ES-I3 (cell line): ENCODE measurements around the gene OR6N1.

ENCODE experiments used
- H3K36me3 ChIP-seq: 2 replicates; pipeline ENCODE4 v1.6.1; 2013; ENCODE audit warnings: mild to moderate bottlenecking, low read length, control low read depth, moderate library complexity; ENCODE audit not compliant: insufficient read depth
- H3K4me1 ChIP-seq: 2 replicates; pipeline ENCODE4 v1.6.1; 2013; ENCODE audit warnings: mild to moderate bottlenecking, control low read depth, low read length; ENCODE audit not compliant: insufficient read depth
- H3K9ac ChIP-seq: 2 replicates; pipeline ENCODE4 v1.6.1; 2013; ENCODE audit warnings: low read depth, mild to moderate bottlenecking, low read length, moderate library complexity
- H3K9me3 ChIP-seq: 2 replicates; pipeline ENCODE4 v1.6.1; 2013; ENCODE audit warnings: mild to moderate bottlenecking, low read length, moderate library complexity; ENCODE audit not compliant: control insufficient read depth, insufficient read depth

Gene OR6N1

DNA sequence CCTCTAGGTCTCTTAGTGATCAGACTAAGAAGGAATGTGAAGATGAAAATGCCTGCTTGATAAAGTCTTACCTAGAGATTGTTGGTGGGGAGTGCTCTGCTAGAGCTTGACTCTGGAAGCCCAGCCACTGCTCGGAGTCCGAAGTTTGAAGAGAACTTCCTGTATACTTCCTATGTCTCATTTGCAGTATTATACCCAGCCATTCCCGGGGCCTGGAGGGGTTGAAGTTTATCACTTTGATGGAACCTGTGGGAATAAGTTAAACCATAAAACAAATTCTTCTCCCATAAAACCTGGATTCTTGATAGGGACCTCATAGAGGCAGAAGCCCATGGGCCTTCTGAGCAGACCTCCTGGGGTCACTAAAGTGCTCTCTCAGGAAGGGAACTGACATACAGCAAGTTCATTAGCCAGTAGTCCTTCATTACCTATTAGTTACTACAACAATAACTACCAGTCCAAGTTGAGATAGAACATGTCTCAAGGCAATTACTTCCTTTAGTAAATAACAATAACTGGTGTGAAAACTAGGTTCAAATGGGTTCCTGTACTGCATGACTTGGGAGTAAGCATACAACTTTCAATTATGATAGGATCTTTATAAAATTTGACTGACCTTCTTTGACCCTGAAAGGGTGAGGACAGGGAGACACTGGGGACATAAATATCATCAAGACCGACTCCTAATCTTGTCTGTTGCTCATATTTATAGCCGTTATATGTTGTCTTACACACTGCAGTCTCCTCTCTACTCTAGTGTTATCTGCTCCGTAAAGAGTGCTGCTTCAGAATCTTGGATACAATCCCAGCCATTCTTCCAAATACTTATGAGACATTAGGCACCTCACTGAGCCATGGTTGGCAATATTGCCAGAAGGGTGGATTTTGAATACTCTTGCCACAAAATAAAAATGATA is at the start of gene OR6N1:
TSS of gene OR6N1 (minus strand) at position 246 of the 917 bp plus-strand sequence. CDS start 5,513 bp downstream, outside the sequence.
- H3K9me3 ChIP-seq: no peaks in the 10 kb centered on the region
- H3K36me3 ChIP-seq: no peaks in the 10 kb centered on the region
- H3K4me1 ChIP-seq: no peaks in the 10 kb centered on the region

DNA sequence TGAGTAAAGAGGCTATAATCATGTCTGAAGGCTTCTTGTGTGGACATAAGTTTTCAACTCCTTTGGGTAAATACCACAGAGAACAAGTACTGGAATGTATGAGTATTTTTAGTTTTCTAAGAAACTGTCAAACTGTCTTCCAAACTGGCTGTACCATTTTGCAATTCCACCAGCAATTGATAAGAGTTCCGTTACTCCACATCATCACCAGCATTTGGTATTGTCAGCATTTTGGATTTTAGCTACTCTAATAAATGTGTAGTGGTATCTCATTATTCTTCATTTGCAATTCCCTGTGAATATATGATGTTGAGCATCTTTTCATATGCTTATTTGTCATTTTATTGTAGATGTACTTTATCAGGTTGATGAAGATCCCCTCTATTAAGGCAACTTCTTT is 49.7 kb upstream of the OR6N1 start:
- Histone ChIP-seq H3K4me1 (no peaks in the 10 kb centered on the region), H3K9me3 (no peaks in the 10 kb centered on the region), H3K9ac (no peak overlapping the region), H3K36me3 (no peaks in the 10 kb centered on the region)

More for the DNA sequence above, at the start of gene OR6N1:
- no peak within 1 kb of the TSS for H3K9ac ChIP-seq

- no peaks in the 10 kb centered on the region for H3K36me3 ChIP-seq
- H3K4me1 ChIP-seq: no peaks in the 10 kb centered on the region
- no peaks in the 10 kb centered on the region for H3K9me3 ChIP-seq
- H3K9ac ChIP-seq: no peak overlapping the region
These were observed 47.8 kb upstream of the OR6N1 start for GRCh38 chr1:158819461-158820443.

DNA sequence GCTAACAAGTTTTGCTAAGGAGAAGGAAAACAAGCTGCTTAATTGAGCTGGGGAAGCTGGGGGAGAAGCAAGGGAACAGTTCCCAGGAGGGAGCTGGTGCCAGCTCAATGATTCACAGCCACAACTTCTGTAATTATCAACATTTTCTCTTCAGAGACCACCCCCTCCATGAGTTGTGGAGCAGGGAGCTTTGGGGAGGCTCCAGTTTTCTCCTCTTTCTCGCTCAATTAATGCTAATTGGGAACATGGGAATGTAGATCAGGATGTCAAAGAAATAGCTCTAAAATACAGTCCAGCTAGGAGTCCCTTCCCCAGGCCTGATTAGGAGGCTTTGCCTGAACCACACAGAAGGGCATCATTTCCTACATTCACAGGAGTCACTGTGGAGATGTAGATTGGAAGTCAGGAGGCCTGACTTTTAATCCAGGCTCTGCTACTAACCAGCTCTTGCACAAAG is 47.0 kb upstream of the OR6N1 start:
- no peaks in the 10 kb centered on the region for H3K9me3 ChIP-seq
- H3K9ac ChIP-seq: no peak overlapping the region
- no peaks in the 10 kb centered on the region for H3K4me1 ChIP-seq
- no peaks in the 10 kb centered on the region for H3K36me3 ChIP-seq

- Histone ChIP-seq H3K4me1 (no peaks in the 10 kb centered on the region), H3K9me3 (no peaks in the 10 kb centered on the region), H3K9ac (no peak overlapping the region), H3K36me3 (no peaks in the 10 kb centered on the region)
These were observed 46.6 kb upstream of the OR6N1 start for GRCh38 chr1:158818560-158818959.

- H3K9ac ChIP-seq: no peak overlapping the region
- H3K4me1 ChIP-seq: no peaks in the 10 kb centered on the region
These were observed 43.0 kb upstream of the OR6N1 start for GRCh38 chr1:158814970-158815369.

GRCh38 chr1:158813164-158813563 is 41.2 kb upstream of the OR6N1 start:
- no peaks in the 10 kb centered on the region for H3K9me3 ChIP-seq
- H3K4me1 ChIP-seq: no peaks in the 10 kb centered on the region
- H3K36me3 ChIP-seq: no peaks in the 10 kb centered on the region
- no peak overlapping the region for H3K9ac ChIP-seq

More at GRCh38 chr1:158814970-158815369, 43.0 kb upstream of the OR6N1 start:
- Histone ChIP-seq H3K36me3 (no peaks in the 10 kb centered on the region), H3K9me3 (no peaks in the 10 kb centered on the region)

GRCh38 chr1:158812336-158812735 is 40.3 kb upstream of the OR6N1 start:
- no peaks in the 10 kb centered on the region for H3K9me3 ChIP-seq
- H3K36me3 ChIP-seq: no peaks in the 10 kb centered on the region
- no peak overlapping the region for H3K9ac ChIP-seq

GRCh38 chr1:158810311-158810710 is 38.3 kb upstream of the OR6N1 start:
- no peaks in the 10 kb centered on the region for H3K9me3 ChIP-seq

More at GRCh38 chr1:158812336-158812735, 40.3 kb upstream of the OR6N1 start:
- H3K4me1 ChIP-seq: no peaks in the 10 kb centered on the region

GRCh38 chr1:158809862-158810261 is 37.9 kb upstream of the OR6N1 start:
- Histone ChIP-seq H3K4me1 (no peaks in the 10 kb centered on the region), H3K36me3 (no peaks in the 10 kb centered on the region), H3K9me3 (no peaks in the 10 kb centered on the region), H3K9ac (no peak overlapping the region)

More at GRCh38 chr1:158810311-158810710, 38.3 kb upstream of the OR6N1 start:
- H3K4me1 ChIP-seq: no peaks in the 10 kb centered on the region
- no peaks in the 10 kb centered on the region for H3K36me3 ChIP-seq
- H3K9ac ChIP-seq: no peak overlapping the region

DNA sequence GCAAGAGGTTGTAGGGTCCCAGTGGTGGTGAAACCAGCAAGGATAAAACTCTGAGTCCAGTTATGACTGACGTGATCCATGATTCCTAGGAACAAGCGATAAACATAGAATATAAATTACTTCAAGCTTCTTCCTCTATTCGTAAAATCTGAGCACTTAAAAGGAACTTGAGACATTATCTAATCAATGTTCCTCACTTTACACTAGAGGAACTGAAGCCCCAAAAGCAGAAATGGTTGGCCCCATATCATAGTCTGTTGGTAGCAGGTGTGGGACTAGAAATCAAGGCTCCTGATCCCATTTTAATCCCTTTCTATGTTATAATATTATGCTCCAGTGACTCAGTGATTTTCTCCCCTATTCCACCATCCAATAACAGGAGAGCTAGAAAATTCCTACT is 37.3 kb upstream of the OR6N1 start:
- Histone ChIP-seq H3K36me3 (no peaks in the 10 kb centered on the region), H3K9ac (no peak overlapping the region), H3K9me3 (no peaks in the 10 kb centered on the region), H3K4me1 (no peaks in the 10 kb centered on the region)

GRCh38 chr1:158806916-158807536 is 35.0 kb upstream of the OR6N1 start:
- Histone ChIP-seq H3K9me3 (no peaks in the 10 kb centered on the region), H3K4me1 (no peaks in the 10 kb centered on the region), H3K36me3 (no peaks in the 10 kb centered on the region), H3K9ac (no peak overlapping the region)

- H3K36me3 ChIP-seq: no peaks in the 10 kb centered on the region
- H3K9ac ChIP-seq: no peak overlapping the region
- no peaks in the 10 kb centered on the region for H3K9me3 ChIP-seq
- no peaks in the 10 kb centered on the region for H3K4me1 ChIP-seq
These were observed 31.7 kb upstream of the OR6N1 start for GRCh38 chr1:158803678-158804077.

- Histone ChIP-seq H3K9me3 (no peaks in the 10 kb centered on the region), H3K9ac (no peak overlapping the region), H3K4me1 (no peaks in the 10 kb centered on the region), H3K36me3 (no peaks in the 10 kb centered on the region)
These were observed 29.4 kb upstream of the OR6N1 start for GRCh38 chr1:158801396-158801795.
